Upper lobe of left lung (tissue), 6 donors: ENCODE results near the gene CACNA2D4. TPM values are rescaled to one million over a fixed set of nuclear protein-coding genes. Genes with fewer than 3 reads are reported as not detected.

ENCODE experiments used
- ATAC-seq, 2 donors: fragments of 200-7000 bp; cut with Tn5 transposase; one replicate each; pipeline ENCODE4 v1.9.1; 2022; ENCODE audit warnings: mild to moderate bottlenecking in 2 of 2, moderate library complexity in 2 of 2; ENCODE audit not compliant: low FRiP score in 2 of 2
- DNase-seq, 2 donors: peaks; one replicate each; pipeline ENCODE4 v3.0.0-alpha.2; 2019 to 2020
- H3K27ac ChIP-seq, 4 donors: fragments of 200-600 bp; sonication (generic); one replicate each; pipeline ENCODE4 v1.5.1; 2016 to 2019
- H3K27me3 ChIP-seq, 4 donors: fragments of 200-600 bp; sonication (generic); one replicate each; pipeline ENCODE4 v1.5.1; 2017 to 2019
- H3K36me3 ChIP-seq, 4 donors: fragments of 200-600 bp; sonication (generic); one replicate each; pipeline ENCODE4 v1.5.1; 2016 to 2019
- H3K4me1 ChIP-seq, 4 donors: fragments of 200-600 bp; sonication (generic); one replicate each; pipeline ENCODE4 v1.5.1; 2018 to 2019
- H3K4me3 ChIP-seq, 4 donors: fragments of 200-600 bp; sonication (generic); one replicate each; pipeline ENCODE4 v1.5.1; 2017 to 2019; ENCODE audit warnings: mild to moderate bottlenecking in 2 of 4, moderate library complexity in 1 of 4
- H3K9me3 ChIP-seq, 4 donors: fragments of 200-600 bp; sonication (generic); one replicate each; pipeline ENCODE4 v1.5.1; 2018 to 2019
- EP300 ChIP-seq, 4 donors: sonication (generic); formaldehyde crosslinking; IDR thresholded peaks; one replicate each; pipeline ENCODE4 v1.5.1; 2017; ENCODE audit warnings: antibody characterized with exemption in 4 of 4, control low read depth in 2 of 4
- POLR2A ChIP-seq, 4 donors: fragments of 450-650 bp; IDR thresholded peaks; one replicate each; pipeline ENCODE4 v1.5.1; 2016 to 2017; ENCODE audit warnings: antibody characterized with exemption in 4 of 4, mild to moderate bottlenecking in 2 of 4
- POLR2AphosphoS5 ChIP-seq, 2 donors: sonication (generic); formaldehyde crosslinking; IDR thresholded peaks; one replicate each; pipeline ENCODE4 v1.5.1; 2017; ENCODE audit warnings: antibody characterized with exemption in 2 of 2
- WGBS, 2 donors: methylation state at CpG; one replicate each; pipeline ENCODE4 v1.1.5; 2017 to 2018; 5-methylcytosine and 5-hydroxymethylcytosine counted together
- total RNA-seq, 6 donors: library from RNA; depleted of rRNA in 4 of 6; stranded (reverse); fragments of >200 nt in 4 of 6; gene quantifications; one replicate each; pipeline versions ENCODE4 v1.1.0 to v1.2.1, GENCODE V29; 2016 to 2021
- TF ChIP-seq, protein P1 (sequence below), 6 experiments: fragments of 450-650 bp in 4 of 6; fragments of 200-600 bp in 2 of 6; sonication (generic) in 2 of 6; IDR thresholded peaks; one replicate each; pipeline ENCODE4 v1.5.1; 2016 to 2019; ENCODE audit warnings: antibody characterized with exemption in 6 of 6
- donor health status: DM: no; HTN: no; CAD: no; lungs with moderate emphysema.
- donor health status: DM: no; HTN: yes; CAD: no; lungs with severe emphysema.

CACNA2D4 gene
- total RNA-seq, 6 donors from 2014 or later: 3.3 to 8.4 (median 7.0) TPM

DNA sequence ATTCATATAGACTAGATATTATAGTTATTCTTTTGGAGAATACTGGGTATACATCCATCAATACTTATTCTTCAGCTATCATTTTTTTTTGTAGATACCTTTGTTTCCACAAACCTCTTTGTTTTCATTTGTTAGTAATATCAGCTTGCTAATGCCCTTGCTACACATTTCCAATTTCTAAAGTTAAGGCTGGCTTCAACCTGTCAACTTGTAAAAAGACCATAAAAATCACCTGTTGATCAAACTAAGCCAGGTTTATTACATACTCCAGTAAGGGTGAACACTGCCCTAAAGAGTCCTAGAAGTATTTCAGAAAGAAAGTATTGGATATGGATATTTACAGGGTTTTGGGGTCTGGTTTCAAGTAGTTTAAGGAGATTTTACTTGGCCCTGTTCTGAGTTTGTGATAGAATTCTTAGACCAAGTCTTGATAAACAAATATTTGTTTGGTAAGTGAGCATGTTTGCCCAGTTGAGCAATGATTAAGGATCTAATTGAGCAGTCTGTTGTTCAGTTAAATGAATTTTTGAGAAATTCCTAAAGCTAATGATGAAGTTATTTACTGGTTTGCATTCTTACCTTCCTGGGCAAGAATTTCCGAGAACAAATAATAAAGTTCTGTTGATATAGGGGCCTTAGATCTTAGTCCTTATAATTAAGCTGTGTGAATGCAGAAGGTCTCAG, 150.9 kb downstream of the CACNA2D4 start:
- WGBS, 2 donors: 81 to 90% methylated on average over 1 of the region's 1 CpG
- no peak for ATAC-seq
- Histone ChIP-seq H3K4me1 (peaks cover 0 to 11% (median 6%) of the 10 kb centered on the region in 4 donors), H3K9me3 (no peaks in the 10 kb centered on the region), H3K4me3 (no peak overlapping the region), H3K27ac (no peak overlapping the region), H3K36me3 (peaks cover 0 to 16% (median 3%) of the 10 kb centered on the region in 4 donors), H3K27me3 (no peaks in the 10 kb centered on the region)
- DNase-seq: no peak
- TF ChIP-seq POLR2A (IDR thresholded peaks at IDR 0.05) (no peak), POLR2AphosphoS5 (IDR thresholded peaks at IDR 0.05) (no peak), EP300 (IDR thresholded peaks at IDR 0.05) (no peak)
- TF ChIP-seq, protein P1, sequence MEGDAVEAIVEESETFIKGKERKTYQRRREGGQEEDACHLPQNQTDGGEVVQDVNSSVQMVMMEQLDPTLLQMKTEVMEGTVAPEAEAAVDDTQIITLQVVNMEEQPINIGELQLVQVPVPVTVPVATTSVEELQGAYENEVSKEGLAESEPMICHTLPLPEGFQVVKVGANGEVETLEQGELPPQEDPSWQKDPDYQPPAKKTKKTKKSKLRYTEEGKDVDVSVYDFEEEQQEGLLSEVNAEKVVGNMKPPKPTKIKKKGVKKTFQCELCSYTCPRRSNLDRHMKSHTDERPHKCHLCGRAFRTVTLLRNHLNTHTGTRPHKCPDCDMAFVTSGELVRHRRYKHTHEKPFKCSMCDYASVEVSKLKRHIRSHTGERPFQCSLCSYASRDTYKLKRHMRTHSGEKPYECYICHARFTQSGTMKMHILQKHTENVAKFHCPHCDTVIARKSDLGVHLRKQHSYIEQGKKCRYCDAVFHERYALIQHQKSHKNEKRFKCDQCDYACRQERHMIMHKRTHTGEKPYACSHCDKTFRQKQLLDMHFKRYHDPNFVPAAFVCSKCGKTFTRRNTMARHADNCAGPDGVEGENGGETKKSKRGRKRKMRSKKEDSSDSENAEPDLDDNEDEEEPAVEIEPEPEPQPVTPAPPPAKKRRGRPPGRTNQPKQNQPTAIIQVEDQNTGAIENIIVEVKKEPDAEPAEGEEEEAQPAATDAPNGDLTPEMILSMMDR (IDR thresholded peaks at IDR 0.05): no peak

DNA sequence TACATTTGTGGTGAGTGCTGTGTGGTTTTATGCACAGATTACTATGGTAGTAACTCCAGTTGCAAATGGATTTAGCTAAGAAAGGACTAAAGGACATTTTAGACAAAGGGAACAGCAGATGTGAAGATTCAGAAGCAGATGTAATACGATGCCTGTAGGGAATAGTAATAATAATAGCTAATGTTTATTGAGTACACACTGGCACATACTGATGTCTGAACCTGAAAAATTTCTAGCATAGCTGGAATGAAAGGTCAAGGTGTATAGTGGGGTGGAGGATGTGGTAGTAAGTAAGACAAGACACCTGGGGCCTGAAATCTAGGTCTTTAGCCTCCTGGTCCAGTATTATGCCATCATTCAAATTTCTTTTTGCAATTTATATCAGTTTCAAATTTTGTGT, 152.3 kb downstream of the CACNA2D4 start:
- peaks cover 0 to 18% (median 6%) of the 10 kb centered on the region in 4 donors for H3K4me1 ChIP-seq
- H3K9me3 ChIP-seq: no peaks in the 10 kb centered on the region
- DNase-seq (no peak), ATAC-seq (no peak)
- TF ChIP-seq POLR2AphosphoS5 (IDR thresholded peaks at IDR 0.05) (no peak), EP300 (IDR thresholded peaks at IDR 0.05) (no peak), POLR2A (IDR thresholded peaks at IDR 0.05) (no peak)
- TF ChIP-seq, protein P1 (IDR thresholded peaks at IDR 0.05): no peak
- H3K4me3 ChIP-seq: no peak overlapping the region
- 92 to 97% methylated on average over 1 of the region's 1 CpG for WGBS, 2 donors
- H3K36me3 ChIP-seq: peaks cover 0 to 16% (median 3%) of the 10 kb centered on the region in 4 donors
- no peaks in the 10 kb centered on the region for H3K27me3 ChIP-seq
- no peak overlapping the region for H3K27ac ChIP-seq

DNA sequence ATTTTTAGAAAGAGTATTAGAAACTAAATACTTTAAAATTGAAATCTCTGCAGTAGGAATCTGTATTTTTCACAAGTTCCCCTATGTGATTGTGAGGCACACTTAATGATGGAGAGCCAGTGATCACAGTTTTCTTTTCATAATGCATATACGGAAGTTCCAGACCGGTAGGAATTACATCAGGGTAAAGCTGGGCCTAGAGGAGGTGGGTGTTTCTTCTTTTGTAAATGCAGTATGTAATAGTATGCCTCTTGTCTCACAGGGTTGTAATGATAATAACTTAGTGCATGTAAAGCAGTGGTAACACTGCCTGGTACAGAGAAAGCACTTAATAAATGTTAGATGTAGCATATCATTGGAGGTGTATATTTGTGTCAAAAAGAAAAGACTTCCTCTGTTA, 155.3 kb downstream of the CACNA2D4 start:
- no peak for TF ChIP-seq EP300 (IDR thresholded peaks at IDR 0.05)
- no peak for TF ChIP-seq POLR2AphosphoS5 (IDR thresholded peaks at IDR 0.05)
- TF ChIP-seq POLR2A (IDR thresholded peaks at IDR 0.05): no peak
- TF ChIP-seq, protein P1 (IDR thresholded peaks at IDR 0.05): no peak
- WGBS, 2 donors: 73 to 88% methylated on average over 2 of the region's 2 CpGs
- H3K36me3 ChIP-seq: peaks cover 0 to 3% (median 0%) of the 10 kb centered on the region in 4 donors
- peaks cover 5 to 25% (median 9%) of the 10 kb centered on the region in 4 donors for H3K4me1 ChIP-seq
- no peak overlapping the region for H3K4me3 ChIP-seq
- no peak overlapping the region for H3K27ac ChIP-seq
- no peaks in the 10 kb centered on the region for H3K9me3 ChIP-seq
- DNase-seq: no peak
- ATAC-seq: no peak
- no peaks in the 10 kb centered on the region for H3K27me3 ChIP-seq

DNA sequence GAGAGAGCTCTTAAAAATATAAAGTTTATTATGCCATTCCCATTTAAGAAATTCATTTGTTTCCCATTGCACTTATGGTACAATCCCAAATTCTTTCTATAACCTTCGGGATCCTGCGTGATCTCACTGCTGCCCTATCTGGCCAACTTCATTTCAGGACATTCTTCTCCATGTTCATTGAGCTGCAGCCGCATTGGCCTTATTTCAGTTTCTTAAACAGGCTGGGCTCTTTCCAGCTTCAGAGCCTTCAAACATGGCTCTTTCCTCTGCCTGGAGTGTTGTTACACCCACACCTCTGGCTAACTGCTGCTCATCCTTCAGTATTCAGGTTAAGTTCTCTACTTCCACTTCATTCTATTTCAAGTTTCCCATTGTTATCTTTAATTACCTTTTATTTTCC, 156.6 kb downstream of the CACNA2D4 start:
- no peak overlapping the region for H3K27ac ChIP-seq
- no peak for TF ChIP-seq POLR2A (IDR thresholded peaks at IDR 0.05)
- 84 to 96% methylated on average over 3 of the region's 3 CpGs for WGBS, 2 donors
- H3K27me3 ChIP-seq: no peaks in the 10 kb centered on the region
- ATAC-seq: no peak
- peaks cover 0 to 18% (median 7%) of the 10 kb centered on the region in 4 donors for H3K4me1 ChIP-seq
- no peak for DNase-seq
- H3K9me3 ChIP-seq: no peaks in the 10 kb centered on the region
- H3K36me3 ChIP-seq: peaks cover 0 to 16% (median 7%) of the 10 kb centered on the region in 4 donors
- H3K4me3 ChIP-seq: no peak overlapping the region

DNA sequence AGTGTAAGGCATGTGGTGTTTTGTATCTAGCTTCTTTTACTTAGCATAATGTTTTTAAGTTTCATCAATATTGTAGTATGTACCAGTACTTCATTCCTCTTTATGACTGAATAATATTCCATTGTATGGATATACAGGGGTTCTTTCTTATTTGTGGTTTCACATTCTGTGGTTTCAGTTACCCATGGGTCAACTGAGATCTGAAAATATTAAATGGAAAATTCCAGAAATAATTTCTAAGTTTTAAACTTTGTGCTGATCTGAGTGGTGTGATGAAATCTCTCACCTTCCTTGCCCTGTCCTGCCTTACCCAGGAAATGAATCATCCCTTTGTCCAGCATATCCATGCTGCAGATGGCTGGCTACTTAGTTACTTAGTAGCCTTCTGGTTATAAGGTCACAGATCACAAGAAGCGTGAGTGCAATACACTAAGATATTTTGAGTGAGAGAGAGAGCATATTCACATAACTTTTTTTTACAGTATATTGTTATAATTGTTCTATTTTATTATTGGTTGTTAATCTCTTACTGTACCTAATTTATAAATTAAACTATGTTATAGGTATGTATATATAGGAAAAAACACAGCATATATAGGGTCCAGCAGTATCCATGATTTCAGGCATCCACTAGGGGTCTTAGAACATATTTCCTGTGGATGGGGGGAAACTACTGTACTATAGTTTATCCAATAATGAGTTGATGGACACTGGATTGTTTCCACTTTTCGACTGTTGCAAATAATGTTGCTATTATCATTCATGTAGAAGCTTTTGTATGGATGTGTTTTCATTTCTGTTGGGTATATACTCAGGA, 157.7 kb downstream of the CACNA2D4 start:
- H3K36me3 ChIP-seq: peaks cover 0 to 27% (median 7%) of the 10 kb centered on the region in 4 donors
- H3K4me3 ChIP-seq: no peak overlapping the region
- H3K4me1 ChIP-seq: peaks cover 0 to 18% (median 7%) of the 10 kb centered on the region in 4 donors
- no peak for DNase-seq
- peak overlapping the region in 1 of 4 donors; percentile 7 for H3K27ac ChIP-seq
- WGBS, 2 donors: 81 to 86% methylated on average over 2 of the region's 2 CpGs
- no peak for TF ChIP-seq POLR2AphosphoS5 (IDR thresholded peaks at IDR 0.05)
- H3K9me3 ChIP-seq: no peaks in the 10 kb centered on the region
- no peak for ATAC-seq
- H3K27me3 ChIP-seq: no peaks in the 10 kb centered on the region
